K562 (cell line): ENCODE results near the gene FAM83D. TPM values are rescaled to one million over a fixed set of nuclear protein-coding genes. Genes with fewer than 3 reads are reported as not detected.

ENCODE experiments used
- ARID4B ChIP-seq: sonication (generic); formaldehyde crosslinking; IDR thresholded peaks from 2 replicates; pipeline ENCODE4 v1.8.0; 2022; ENCODE audit warnings: mild to moderate bottlenecking, missing genetic modification reagents
- BACH1 ChIP-seq: fragments of 200-800 bp; sonication (Bioruptor generic); IDR thresholded peaks from 2 replicates; pipeline ENCODE4 v1.6.1; 2016; ENCODE audit warnings: missing genetic modification characterization, missing compliant biosample characterization
- KDM2B ChIP-seq: fragments of 250-450 bp; sonication (Bioruptor Pico); IDR thresholded peaks from 2 replicates; pipeline ENCODE4 v1.8.0; 2021; ENCODE audit warnings: mild to moderate bottlenecking, moderate library complexity
- NFXL1 ChIP-seq: fragments of 450-650 bp; formaldehyde crosslinking; IDR thresholded peaks from 2 replicates; pipeline ENCODE4 v1.4.0; 2021; ENCODE audit warnings: mild to moderate bottlenecking
- PHF8 ChIP-seq: fragments of 200-600 bp; sonication (generic); IDR thresholded peaks from 2 replicates; pipeline ENCODE4 v1.6.1; 2012; ENCODE audit warnings: mixed run types, mild to moderate bottlenecking, inconsistent platforms, low read length, moderate library complexity, borderline replicate concordance
- PRDM10 ChIP-seq: fragments of 450-650 bp; IDR thresholded peaks from 2 replicates; pipeline ENCODE4 v1.6.1; 2018; ENCODE audit not compliant: partially characterized antibody
- SMAD4 ChIP-seq: fragments of 250-450 bp; sonication (Bioruptor Pico); conservative IDR thresholded peaks from 2 replicates; pipeline ENCODE4 v1.8.0; 2021; ENCODE audit warnings: inconsistent platforms, mild to moderate bottlenecking, moderate library complexity
- SRSF3 ChIP-seq: fragments of 200-400 bp; formaldehyde crosslinking; IDR thresholded peaks from 2 replicates; pipeline ENCODE4 v1.6.1; 2016; ENCODE audit warnings: mild to moderate bottlenecking, low read length, moderate library complexity; ENCODE audit not compliant: insufficient read depth
- TCF7L2 ChIP-seq: fragments of 150-350 bp; IDR thresholded peaks from 2 replicates; pipeline ENCODE4 v1.6.1; 2016; ENCODE audit warnings: low read depth, mild to moderate bottlenecking, low read length, moderate library complexity
- USF1 ChIP-seq: sonication (generic); formaldehyde crosslinking; IDR thresholded peaks from 2 replicates; pipeline ENCODE4 v1.9.0; 2022; ENCODE audit warnings: mild to moderate bottlenecking, missing genetic modification reagents
- ZBTB17 ChIP-seq: fragments of 450-650 bp; formaldehyde crosslinking; IDR thresholded peaks from 2 replicates; pipeline ENCODE4 v1.4.0; 2020; ENCODE audit warnings: mild to moderate bottlenecking
- ZC3H8 ChIP-seq: fragments of 450-650 bp; IDR thresholded peaks from 2 replicates; pipeline ENCODE4 v1.6.1; 2017
- ZHX1 ChIP-seq: fragments of 150-350 bp; conservative IDR thresholded peaks from 2 replicates; pipeline ENCODE4 v1.6.1; 2014; ENCODE audit warnings: low read length
- ZNF146 ChIP-seq: IDR thresholded peaks from one replicate; pipeline ENCODE4 v1.6.1; 2018; ENCODE audit warnings: missing compliant biosample characterization; ENCODE audit not compliant: unreplicated experiment
- ZNF445 ChIP-seq: fragments of 250-450 bp; sonication (Bioruptor Pico); IDR thresholded peaks from 2 replicates; pipeline ENCODE4 v1.4.0; 2020; ENCODE audit warnings: low read depth, mild to moderate bottlenecking, moderate library complexity
- polyA plus RNA-seq, 8 experiments: library from polyadenylated mRNA; depleted of rRNA in 4 of 8; stranded (reverse) in 5 of 8; unstranded in 3 of 8; fragments of >200 nt; fragmentation: Nextera tagmentation in 2 of 8; fragmentation: Illumina TruSeq in 1 of 8; extraction: Ambion mirVana in 2 of 8; extraction: Trizol in 1 of 8; gene quantifications; 2 replicates each; pipeline versions ENCODE4 v1.2.1 to v1.2.3, GENCODE V29; 2011 to 2014; ENCODE audit warnings: inconsistent platforms in 1 of 8, missing spikeins in 1 of 8
- total RNA-seq, 7 experiments: library from RNA; depleted of rRNA in 6 of 7; stranded (reverse); fragments of >200 nt in 6 of 7; fragmentation: Illumina TruSeq in 2 of 7; extraction: Trizol in 2 of 7; gene quantifications; 2 replicates each; pipeline versions ENCODE4 v1.2.1 to v1.2.3, GENCODE V29; 2011 to 2021; ENCODE audit warnings: low replicate concordance in 1 of 7

The FAM83D gene
- total and polyA plus RNA-seq, 9 of the 15 experiments (the other 6 are each of a cell fraction or from before 2014, with no cell fraction given) = 8.2 to 66.1 (median 43.5) TPM

GRCh38 chr20:38962044-38962927, 36.1 kb downstream of the FAM83D start, which contains the start of gene DHX35 (continued):
- TF ChIP-seq TCF7L2 (no peak), ZBTB17 (CRISPR knock-in tag) (0 out of 2 replicates have a peak, but pooled peaks have one; percentile 21), SRSF3 (no peak), NFXL1 (CRISPR knock-in tag) (no peak), USF1 (CRISPR knock-in tag) (peak; percentile 100), PHF8 (peak; percentile 72; the same call in 1 of the 2 replicates), ZNF445 (CRISPR knock-in tag) (no peak), ZC3H8 (0 out of 2 replicates have a peak, but pooled peaks have one; percentile 17), PRDM10 (peak; percentile 40), ZHX1 (0 out of 2 replicates have a peak, but pooled peaks have one; percentile 19), KDM2B (CRISPR knock-in tag) (no peak), ZNF146 (no peak), ARID4B (peak; percentile 80), SMAD4 (CRISPR knock-in tag) (0 out of 2 replicates have a peak, but pooled peaks have one; percentile 43), BACH1 (no peak)
